Liver (tissue), 3 donors: Measurements from ENCODE around the gene MYCL.

ENCODE experiments used
- MAX ChIP-seq: IDR thresholded peaks from 2 replicates; pipeline ENCODE4 v1.6.1; 2016; ENCODE audit warnings: antibody characterized with exemption
- RAD21 ChIP-seq, 2 donors: IDR thresholded peaks; 2 replicates each; pipeline ENCODE4 v1.6.1; 2016; ENCODE audit warnings: antibody characterized with exemption in 2 of 2, mild to moderate bottlenecking in 2 of 2
- REST ChIP-seq: IDR thresholded peaks from 2 replicates; pipeline ENCODE4 v1.6.1; 2016; ENCODE audit warnings: antibody characterized with exemption, mild to moderate bottlenecking
- TF ChIP-seq, protein P1 (sequence below): fragments of 150-350 bp; IDR thresholded peaks from 2 replicates; pipeline ENCODE4 v1.5.1; 2017; ENCODE audit warnings: improper control_type of control experiment, low read depth, low read length; ENCODE audit not compliant: missing input control
- donor health status: healthy.
- donor health status: healthy.

DNA sequence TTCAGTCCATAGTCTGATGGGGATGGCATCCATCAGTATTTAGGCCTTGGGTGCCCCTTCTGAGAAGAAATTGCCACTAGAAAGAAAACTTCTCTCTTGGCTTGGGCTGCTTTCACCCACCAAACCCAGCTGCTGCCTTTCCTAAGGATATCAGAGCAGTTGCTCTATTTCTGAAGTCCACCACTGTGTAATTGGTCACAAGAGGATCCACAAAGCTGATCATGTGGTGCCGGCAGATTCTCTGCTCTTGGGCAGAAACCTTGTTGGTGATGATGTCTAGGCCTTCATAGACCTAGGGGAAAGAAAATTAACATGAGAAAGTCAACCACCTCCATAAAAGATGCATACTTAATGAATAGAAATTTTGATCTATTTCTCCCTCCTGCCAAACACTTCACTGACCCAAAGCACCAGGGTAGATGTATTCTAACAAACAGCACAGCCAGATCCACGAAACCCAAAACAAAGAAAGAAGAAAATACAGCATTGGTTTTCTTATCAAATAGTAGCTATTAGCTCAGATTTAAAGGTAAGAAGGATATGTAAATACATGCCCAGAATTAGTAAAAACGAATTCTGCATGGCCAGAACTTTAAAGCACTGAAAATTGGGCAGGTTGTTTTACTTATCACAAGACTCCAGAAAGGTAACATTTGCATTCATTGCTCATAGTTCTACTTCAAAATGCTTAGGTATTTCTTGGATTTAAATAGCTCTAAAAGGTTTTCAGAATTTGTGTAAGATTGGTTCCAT, 44.4 kb downstream of the MYCL start:
- TF ChIP-seq, protein P1, sequence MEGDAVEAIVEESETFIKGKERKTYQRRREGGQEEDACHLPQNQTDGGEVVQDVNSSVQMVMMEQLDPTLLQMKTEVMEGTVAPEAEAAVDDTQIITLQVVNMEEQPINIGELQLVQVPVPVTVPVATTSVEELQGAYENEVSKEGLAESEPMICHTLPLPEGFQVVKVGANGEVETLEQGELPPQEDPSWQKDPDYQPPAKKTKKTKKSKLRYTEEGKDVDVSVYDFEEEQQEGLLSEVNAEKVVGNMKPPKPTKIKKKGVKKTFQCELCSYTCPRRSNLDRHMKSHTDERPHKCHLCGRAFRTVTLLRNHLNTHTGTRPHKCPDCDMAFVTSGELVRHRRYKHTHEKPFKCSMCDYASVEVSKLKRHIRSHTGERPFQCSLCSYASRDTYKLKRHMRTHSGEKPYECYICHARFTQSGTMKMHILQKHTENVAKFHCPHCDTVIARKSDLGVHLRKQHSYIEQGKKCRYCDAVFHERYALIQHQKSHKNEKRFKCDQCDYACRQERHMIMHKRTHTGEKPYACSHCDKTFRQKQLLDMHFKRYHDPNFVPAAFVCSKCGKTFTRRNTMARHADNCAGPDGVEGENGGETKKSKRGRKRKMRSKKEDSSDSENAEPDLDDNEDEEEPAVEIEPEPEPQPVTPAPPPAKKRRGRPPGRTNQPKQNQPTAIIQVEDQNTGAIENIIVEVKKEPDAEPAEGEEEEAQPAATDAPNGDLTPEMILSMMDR: no peak
- TF ChIP-seq REST: no peak
- no peak for TF ChIP-seq MAX
- no peak for TF ChIP-seq RAD21 (IDR thresholded peaks at IDR 0.05)
